Iris pigment epithelial cell (primary cell): ENCODE data around the gene STAMBPL1.
"Not testable (repeated sequence)": the region's sequence is repeated elsewhere in the genome, so short reads cannot be mapped to it uniquely, and the experiment has no call there.

ENCODE experiments used
- DNase-seq: peaks from one replicate; pipeline ENCODE4 v3.0.0-alpha.2; 2011; ENCODE audit warnings: low read depth

The STAMBPL1 gene

GRCh38 chr10:88920986-88921593, 41.0 kb downstream of the STAMBPL1 start:
- DNase-seq: no peak

GRCh38 chr10:88922041-88922440, 42.0 kb downstream of the STAMBPL1 start:
- DNase-seq: no peak

GRCh38 chr10:88923520-88923919, 43.5 kb downstream of the STAMBPL1 start:
- DNase-seq: peak; percentile 87

GRCh38 chr10:88926566-88927415, 46.7 kb downstream of the STAMBPL1 start:
- peak; percentile 98 for DNase-seq

DNA sequence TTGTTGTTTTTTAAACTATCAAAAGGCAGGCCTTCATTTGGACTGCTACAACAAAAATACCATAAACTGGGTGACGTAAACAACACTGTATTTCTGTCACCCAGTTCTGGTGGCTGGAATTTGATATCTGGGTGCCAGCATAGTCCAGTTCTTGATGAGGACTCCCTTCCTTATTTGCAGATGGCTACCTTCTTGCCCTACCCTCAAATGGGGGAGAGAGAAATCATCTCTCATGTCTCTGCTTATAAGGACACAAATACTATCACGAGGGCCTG, 47.3 kb downstream of the STAMBPL1 start:
- no peak for DNase-seq

DNA sequence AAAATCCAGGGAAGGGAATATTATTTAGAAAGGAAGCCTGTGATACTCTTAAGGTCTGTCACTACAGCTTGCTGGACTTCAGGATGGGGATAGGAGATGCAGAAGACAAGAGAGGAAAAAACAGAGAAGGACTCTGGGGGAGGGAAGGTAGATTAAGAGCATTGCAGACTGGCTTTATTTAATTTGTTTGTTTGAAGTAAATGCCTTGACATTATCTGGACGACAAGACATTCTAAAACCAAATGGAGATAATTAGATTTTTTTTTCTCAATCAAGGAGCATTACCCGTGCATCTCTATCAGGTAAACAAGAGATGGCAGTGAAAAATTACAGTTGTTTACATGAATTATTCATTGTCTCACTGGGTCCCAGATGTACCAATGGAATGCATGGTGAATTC, 48.2 kb downstream of the STAMBPL1 start:
- DNase-seq: no peak

GRCh38 chr10:88931548-88931947, 51.5 kb downstream of the STAMBPL1 start:
- no peak for DNase-seq

DNA sequence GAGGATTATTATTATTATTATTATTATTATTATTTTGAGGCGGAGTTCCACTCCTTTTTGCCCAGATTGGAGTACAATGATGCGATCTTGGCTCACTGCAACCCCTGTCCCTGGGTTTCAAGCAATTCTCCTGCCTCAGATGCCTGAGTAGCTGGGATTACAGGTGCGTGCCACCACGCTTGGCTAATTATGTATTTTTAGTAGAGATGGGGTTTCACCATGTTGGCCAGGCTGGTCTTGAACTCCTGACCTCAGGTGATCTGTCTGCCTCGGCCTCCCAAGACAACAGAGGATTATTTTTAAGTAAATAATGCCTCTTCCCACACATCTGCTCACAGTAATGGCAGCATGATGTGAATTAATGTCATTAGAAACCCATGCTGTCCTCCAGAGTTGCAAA, 52.0 kb downstream of the STAMBPL1 start:
- not testable (repeated sequence) for DNase-seq

DNA sequence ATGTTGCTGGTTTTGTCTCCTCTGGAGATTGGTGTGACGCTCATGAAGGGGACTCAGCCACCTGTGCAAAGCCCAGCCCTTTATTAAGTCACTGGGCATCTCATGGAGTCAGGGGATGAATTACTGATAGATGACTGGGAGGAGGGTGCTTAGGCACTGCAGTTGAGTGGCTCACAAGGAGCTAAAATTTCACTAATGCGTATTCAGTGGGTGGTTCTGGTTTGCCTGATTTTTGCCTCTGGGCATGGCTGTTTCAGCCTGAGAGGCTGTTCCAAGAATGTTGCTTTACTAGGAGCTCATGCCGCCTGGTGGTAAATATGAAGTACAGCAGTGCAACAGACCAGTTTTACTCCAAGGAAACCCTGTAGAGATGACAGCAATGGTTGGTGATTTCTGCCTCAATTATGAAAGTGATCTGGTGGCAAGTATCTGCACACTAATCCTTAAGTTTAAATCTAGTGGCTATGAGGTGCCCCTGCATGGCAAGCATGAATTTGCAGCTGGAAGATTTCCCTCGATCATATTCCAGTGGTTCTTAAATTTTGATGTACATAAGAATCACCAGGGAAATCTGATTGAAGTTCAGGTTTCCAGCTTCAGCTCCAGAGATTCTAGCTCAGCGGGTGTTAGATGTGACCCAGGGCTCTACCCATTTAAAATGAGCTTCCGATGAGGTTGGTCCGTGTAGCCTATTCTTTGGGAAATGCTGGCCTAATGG, 52.7 kb downstream of the STAMBPL1 start:
- peak; percentile 84 for DNase-seq

- DNase-seq: no peak
Observed at GRCh38 chr10:88933564-88933963, 53.5 kb downstream of the STAMBPL1 start.

DNA sequence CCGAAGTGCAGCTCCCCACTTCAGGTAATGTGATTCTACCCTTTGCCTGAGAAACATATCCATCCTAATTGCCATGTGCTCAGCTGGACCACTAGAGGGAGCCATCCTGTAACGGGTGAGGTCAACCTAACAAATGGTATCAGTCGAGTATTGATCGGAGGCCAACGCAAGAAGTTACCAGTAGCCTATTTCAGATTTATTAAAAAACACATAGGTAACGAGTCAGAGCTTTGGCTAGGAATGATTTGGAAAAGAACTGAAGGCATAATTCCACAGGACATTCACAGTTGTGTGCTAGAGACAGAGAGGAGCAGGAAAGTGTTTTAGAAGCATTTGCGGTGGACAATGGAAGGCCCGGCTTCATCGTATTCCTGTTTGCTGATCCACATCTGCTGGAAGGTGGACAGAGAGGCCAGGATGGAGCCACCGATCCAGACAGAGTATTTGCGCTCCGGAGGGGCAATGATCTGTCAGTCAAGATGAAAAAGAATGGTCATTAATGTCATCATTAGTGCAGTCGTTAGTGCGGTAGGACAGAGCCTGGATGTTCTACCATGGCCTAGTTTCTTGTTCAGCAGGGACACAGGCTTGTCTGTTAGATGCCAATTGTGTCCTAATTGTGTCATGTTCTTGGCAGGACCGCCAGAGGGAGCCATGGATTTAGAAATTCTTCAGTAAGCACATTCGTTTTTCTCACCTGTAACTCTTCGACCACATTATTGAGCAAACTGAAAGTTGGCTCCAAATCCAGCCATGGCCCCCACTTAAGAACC, 55.0 kb downstream of the STAMBPL1 start:
- peak; percentile 80 for DNase-seq

- DNase-seq: no peak
Observed at GRCh38 chr10:88936656-88937055, 56.6 kb downstream of the STAMBPL1 start.

DNA sequence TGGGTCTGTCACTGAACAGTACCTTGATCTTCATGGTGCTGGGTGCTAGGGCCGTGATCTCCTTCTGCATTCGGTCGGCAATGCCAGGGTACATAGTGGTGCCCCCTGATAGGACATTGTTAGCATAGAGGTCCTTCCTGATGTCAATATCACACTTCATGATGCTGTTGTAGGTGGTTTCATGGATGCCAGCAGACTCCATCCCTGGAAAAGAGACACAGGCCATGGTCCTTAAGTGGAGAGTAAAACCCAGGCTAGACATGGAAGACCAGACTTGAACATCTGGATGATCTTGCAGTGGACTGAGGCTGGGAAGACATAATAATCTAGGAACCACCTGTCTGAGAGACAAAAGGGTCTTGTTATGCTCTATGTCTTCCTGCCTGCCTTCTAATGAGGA, 58.0 kb downstream of the STAMBPL1 start:
- DNase-seq: no peak

GRCh38 chr10:88938938-88939337, 58.9 kb downstream of the STAMBPL1 start:
- DNase-seq: no peak

- no peak for DNase-seq
Observed at GRCh38 chr10:88941026-88941425, 61.0 kb downstream of the STAMBPL1 start.

DNA sequence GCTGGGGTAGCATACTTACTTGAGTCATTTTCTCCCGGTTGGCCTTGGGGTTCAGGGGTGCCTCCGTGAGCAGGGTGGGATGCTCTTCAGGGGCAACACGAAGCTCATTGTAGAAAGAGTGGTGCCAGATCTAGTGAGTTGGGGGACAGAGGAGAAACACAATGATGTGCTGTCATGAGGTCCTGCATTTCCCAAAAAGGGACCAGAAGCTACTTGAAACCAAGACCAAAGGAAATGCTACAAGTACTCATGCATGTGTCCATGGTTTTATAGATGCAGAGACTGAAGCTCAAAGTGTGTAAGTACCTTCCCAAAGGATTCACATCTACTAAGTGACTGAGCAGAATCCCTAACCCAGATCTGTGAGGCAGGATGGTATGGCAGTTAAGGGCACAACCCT, 63.7 kb downstream of the STAMBPL1 start:
- DNase-seq: no peak

- DNase-seq: no peak
Observed at GRCh38 chr10:88944813-88945212, 64.8 kb downstream of the STAMBPL1 start.

DNA sequence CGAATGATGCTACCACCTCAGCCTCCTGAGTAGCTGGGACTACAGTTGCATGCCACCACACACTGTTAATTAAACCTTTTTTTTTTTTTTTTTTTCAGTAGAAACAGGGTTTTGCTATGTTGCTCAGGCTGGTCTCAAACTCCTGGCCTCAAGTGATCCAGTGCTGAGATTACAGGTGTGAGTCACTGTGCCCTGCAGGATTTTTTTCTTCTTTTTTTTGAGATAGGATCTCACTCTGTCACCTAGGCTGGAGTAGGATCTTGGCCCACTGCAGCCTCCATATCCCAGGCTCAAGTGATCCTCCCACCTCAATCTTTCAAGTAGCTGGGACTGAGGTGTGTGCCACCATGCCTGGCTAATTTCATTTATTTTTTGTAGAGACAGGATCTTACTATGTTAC, 66.2 kb downstream of the STAMBPL1 start:
- DNase-seq: no peak

DNA sequence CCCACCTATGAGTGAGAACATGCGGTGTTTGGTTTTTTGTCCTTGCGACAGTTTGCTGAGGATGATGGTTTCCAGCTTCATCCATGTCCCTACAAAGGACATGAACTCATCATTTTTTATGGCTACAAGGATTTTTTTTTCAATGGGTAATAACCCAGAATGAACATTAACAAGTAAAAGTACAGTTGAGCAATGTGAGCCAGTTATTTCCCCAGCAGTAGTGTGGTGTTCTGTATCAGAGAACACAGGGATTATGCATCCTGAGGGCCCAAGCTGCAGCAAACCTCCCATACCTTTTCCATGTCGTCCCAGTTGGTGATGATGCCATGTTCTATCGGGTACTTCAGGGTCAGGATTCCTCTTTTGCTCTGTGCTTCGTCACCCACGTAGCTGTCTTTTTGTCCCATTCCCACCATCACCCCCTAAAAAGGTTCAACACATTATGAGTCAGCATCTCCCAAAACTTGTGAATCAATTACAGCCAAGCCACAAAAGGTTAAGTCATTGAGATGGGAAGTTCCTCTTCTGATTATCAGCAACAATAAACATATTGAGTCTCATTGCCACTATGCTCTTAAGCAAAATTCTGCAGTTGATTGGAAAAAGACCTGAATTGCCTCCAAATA, 67.0 kb downstream of the STAMBPL1 start:
- peak; percentile 45 for DNase-seq

GRCh38 chr10:88949051-88949450, 69.0 kb downstream of the STAMBPL1 start:
- no peak for DNase-seq

GRCh38 chr10:88949912-88950837, 70.1 kb downstream of the STAMBPL1 start:
- DNase-seq: peak; percentile 14
